ENCODE results near the gene SLC9A5.

Gene SLC9A5

DNA sequence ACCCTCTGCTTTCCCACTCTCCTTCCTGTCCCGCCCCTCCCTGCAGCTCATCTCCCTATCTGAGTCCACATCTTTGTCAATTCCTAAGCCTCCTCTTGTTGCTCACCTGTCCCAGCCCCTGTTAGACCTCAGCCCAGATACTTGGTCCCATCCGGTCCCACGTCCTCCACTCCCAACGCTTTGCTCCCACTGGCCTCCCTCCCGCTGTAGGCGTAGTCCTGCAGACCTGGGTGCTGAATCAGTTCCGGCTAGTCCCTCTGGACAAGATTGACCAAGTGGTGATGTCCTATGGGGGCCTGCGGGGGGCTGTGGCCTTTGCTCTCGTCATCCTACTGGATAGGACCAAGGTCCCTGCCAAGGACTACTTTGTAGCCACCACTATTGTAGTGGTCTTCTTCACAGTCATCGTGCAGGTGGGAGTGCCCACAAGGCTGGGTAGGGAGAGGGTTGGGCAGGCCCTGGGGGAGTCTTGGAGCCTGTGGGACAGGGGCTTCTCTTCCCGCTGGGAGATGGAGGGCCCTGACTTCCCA, 8.0 kb downstream of the SLC9A5 start:
- no peaks in the 10 kb centered on the region for H3K4me1 ChIP-seq (ENCODE audit: control insufficient read depth, low read depth, low read length)
- H3K36me3 ChIP-seq (ENCODE audit: control insufficient read depth, low read depth, low read length) = no peaks in the 10 kb centered on the region
- no peak overlapping the region for H3K4me3 ChIP-seq (ENCODE audit: low read length)
- H3K9me3 ChIP-seq (ENCODE audit: control insufficient read depth, low read depth, low read length) = no peaks in the 10 kb centered on the region
- H3K27me3 ChIP-seq (ENCODE audit: control insufficient read depth, insufficient read depth, low read length) = no peaks in the 10 kb centered on the region
- H3K27ac ChIP-seq (ENCODE audit: low read length) = no peak overlapping the region
- H3K9ac ChIP-seq (ENCODE audit: low read length) = no peak overlapping the region

DNA sequence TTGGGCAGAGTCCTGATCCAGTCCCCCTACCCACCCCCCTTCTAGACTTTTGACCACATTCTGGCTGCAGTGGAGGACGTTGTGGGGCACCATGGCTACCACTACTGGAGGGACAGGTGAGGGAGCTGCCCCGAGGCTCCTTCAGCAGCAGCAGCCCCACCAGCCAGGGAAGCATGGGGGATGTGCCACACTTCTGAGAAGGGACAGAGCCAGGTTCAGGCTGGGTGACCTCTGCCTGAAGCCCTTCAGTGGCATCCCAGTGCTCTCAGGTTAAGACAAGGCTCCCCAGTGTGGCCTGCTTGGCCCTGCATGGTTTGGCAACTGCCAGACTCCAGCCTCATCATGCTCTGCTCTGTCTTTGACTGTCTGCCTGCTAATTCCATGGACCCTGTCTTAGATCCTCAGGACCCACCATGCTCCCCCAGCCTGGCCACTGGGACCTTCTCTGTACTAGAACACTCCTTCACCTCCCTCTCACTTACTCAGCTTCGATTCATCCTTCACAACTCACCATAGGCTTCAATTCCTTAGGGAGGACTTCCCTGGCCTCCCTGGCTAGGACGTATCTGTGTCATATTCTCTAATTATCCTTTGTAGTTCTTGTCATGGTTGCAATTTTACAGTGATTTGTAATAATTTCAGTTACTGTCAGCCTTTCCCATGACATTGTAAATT, 8.8 kb downstream of the SLC9A5 start:
- Histone ChIP-seq H3K27me3 (ENCODE audit: control insufficient read depth, insufficient read depth, low read length) (no peaks in the 10 kb centered on the region), H3K36me3 (ENCODE audit: control insufficient read depth, low read depth, low read length) (no peaks in the 10 kb centered on the region), H3K27ac (ENCODE audit: low read length) (no peak overlapping the region), H3K9me3 (ENCODE audit: control insufficient read depth, low read depth, low read length) (no peaks in the 10 kb centered on the region), H3K9ac (ENCODE audit: low read length) (no peak overlapping the region), H3K4me3 (ENCODE audit: low read length) (no peak overlapping the region), H3K4me1 (ENCODE audit: control insufficient read depth, low read depth, low read length) (no peaks in the 10 kb centered on the region)

DNA sequence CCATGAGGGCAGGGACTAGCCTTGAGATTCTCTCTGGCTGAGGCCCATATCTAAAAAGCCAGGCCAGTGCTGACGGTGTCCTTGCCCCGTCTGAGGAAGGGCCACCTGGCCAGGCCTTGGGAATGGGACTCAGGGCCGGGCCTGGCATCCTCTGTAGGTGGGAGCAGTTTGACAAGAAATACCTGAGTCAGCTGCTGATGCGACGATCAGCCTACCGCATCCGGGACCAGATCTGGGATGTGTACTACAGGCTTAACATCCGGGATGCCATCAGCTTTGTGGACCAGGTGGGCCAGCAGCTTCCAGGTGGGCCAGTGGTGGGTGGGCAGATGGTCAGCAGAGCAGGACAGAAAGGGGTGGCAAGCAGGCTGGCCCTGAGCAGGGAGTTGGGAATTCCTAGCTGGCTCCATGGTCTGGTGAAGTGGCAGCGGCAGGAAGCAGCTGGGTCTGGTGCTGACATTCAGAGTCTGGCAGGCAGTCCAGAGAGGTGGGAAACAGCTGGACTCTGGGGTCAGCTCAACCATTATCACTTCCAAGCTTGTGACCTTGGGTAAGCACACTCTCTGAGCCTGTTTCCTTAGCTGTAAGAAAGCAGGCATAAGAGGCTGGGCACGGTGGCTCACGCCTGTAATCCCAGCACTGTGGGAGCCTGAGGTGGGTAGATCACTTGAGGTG, 9.5 kb downstream of the SLC9A5 start:
- Histone ChIP-seq H3K9me3 (ENCODE audit: control insufficient read depth, low read depth, low read length) (no peaks in the 10 kb centered on the region), H3K36me3 (ENCODE audit: control insufficient read depth, low read depth, low read length) (no peaks in the 10 kb centered on the region), H3K4me3 (ENCODE audit: low read length) (no peak overlapping the region), H3K9ac (ENCODE audit: low read length) (no peak overlapping the region), H3K27ac (ENCODE audit: low read length) (no peak overlapping the region), H3K4me1 (ENCODE audit: control insufficient read depth, low read depth, low read length) (no peaks in the 10 kb centered on the region), H3K27me3 (ENCODE audit: control insufficient read depth, insufficient read depth, low read length) (no peaks in the 10 kb centered on the region)

DNA sequence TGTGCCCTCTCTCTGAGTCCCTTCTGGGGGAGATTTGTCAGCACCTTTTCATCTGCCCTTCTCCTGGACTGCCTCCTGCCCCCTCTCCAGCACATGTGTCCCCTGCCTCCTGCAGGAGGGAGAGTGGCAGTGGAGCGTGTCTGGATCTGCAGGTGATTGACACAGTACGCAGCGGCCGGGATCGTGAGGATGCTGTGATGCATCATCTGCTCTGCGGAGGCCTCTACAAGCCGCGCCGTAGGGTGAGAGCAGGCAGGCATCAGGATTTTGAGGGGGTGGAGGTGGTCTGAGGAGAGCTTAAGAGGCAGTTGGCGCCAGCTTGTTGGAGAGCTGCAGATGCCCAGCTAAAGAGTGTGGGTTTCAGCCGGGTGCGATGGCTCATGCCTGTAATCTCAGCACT, 10.9 kb downstream of the SLC9A5 start:
- Histone ChIP-seq H3K9ac (ENCODE audit: low read length) (no peak overlapping the region), H3K9me3 (ENCODE audit: control insufficient read depth, low read depth, low read length) (no peaks in the 10 kb centered on the region), H3K27me3 (ENCODE audit: control insufficient read depth, insufficient read depth, low read length) (no peaks in the 10 kb centered on the region), H3K4me3 (ENCODE audit: low read length) (no peak overlapping the region), H3K27ac (ENCODE audit: low read length) (no peak overlapping the region), H3K36me3 (ENCODE audit: control insufficient read depth, low read depth, low read length) (no peaks in the 10 kb centered on the region), H3K4me1 (ENCODE audit: control insufficient read depth, low read depth, low read length) (no peaks in the 10 kb centered on the region)

DNA sequence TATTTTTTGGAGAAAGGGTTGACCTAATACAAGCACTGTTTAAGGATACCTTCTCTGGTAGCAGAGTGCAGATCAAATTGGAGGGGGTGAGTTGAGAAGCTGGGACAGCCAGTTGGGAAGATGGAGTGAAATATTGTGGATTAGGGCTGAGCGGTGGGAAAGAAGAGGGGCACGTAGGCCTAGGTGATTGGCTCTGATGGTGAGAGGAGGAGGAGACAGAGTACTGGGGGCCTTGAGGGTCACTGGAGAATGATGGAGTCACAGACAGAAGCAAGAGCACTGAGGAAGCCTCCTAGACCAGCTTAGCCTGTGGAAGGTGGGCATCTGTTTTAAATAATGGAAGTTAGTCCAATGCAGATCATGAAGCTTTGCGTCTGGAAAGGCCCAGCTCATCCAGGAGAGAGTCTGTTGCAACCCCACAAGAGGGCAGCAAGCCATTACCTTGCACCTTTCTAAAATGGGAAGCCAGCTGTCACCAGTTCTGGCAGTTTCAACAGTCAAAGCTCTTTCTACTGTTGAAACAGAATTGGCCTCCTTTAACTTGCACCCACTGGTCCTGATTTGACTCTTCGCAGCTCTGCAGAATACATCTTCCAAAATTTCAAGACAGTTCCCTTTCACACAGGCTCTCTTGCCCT, 11.8 kb downstream of the SLC9A5 start:
- no peak overlapping the region for H3K27ac ChIP-seq (ENCODE audit: low read length)
- no peaks in the 10 kb centered on the region for H3K36me3 ChIP-seq (ENCODE audit: control insufficient read depth, low read depth, low read length)
- H3K27me3 ChIP-seq (ENCODE audit: control insufficient read depth, insufficient read depth, low read length) = no peaks in the 10 kb centered on the region
- no peak overlapping the region for H3K9ac ChIP-seq (ENCODE audit: low read length)
- no peak overlapping the region for H3K4me3 ChIP-seq (ENCODE audit: low read length)
- H3K9me3 ChIP-seq (ENCODE audit: control insufficient read depth, low read depth, low read length) = no peaks in the 10 kb centered on the region
- no peaks in the 10 kb centered on the region for H3K4me1 ChIP-seq (ENCODE audit: control insufficient read depth, low read depth, low read length)

DNA sequence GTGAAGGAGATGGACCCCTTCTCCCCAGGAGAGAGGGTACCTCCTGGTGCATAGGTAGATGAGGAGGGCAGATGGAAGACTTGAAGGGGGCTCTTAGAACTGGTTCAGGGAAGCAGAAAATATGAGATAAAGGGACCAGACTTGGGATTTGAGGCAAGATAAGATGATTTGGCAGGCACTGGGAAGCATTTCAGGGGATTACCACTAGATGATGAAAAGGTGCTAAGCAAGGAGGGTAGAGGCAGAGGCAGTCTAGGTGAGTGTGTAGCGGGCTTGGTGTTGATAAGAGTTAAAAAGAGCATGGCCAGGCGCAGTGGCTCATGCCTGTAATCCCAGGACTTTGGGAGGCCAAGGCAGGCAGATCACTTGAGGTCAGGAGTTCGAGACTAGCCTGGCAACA, 14.4 kb downstream of the SLC9A5 start:
- H3K9me3 ChIP-seq (ENCODE audit: control insufficient read depth, low read depth, low read length) = no peaks in the 10 kb centered on the region
- H3K36me3 ChIP-seq (ENCODE audit: control insufficient read depth, low read depth, low read length) = no peaks in the 10 kb centered on the region
- H3K9ac ChIP-seq (ENCODE audit: low read length) = no peak overlapping the region
- H3K4me3 ChIP-seq (ENCODE audit: low read length) = no peak overlapping the region
- H3K4me1 ChIP-seq (ENCODE audit: control insufficient read depth, low read depth, low read length) = no peaks in the 10 kb centered on the region
- H3K27ac ChIP-seq (ENCODE audit: low read length) = no peak overlapping the region
- no peaks in the 10 kb centered on the region for H3K27me3 ChIP-seq (ENCODE audit: control insufficient read depth, insufficient read depth, low read length)

DNA sequence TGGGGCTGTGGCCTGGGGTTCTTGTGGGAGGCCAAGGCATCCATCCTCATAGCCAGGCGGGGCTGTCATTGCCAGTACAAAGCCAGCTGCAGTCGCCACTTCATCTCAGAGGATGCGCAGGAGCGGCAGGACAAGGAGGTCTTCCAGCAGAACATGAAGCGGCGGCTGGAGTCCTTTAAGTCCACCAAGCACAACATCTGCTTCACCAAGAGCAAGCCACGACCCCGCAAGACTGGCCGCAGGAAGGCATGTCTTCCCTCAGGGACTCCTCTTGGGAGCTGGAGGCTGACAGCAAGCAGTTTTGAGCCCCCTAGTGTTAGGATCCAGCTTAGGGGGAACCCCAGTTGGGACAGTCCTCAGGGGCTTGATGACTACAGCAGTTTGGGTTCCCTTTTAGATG, 15.5 kb downstream of the SLC9A5 start:
- no peaks in the 10 kb centered on the region for H3K9me3 ChIP-seq (ENCODE audit: control insufficient read depth, low read depth, low read length)
- H3K9ac ChIP-seq (ENCODE audit: low read length) = no peak overlapping the region
- H3K4me3 ChIP-seq (ENCODE audit: low read length) = no peak overlapping the region
- no peak overlapping the region for H3K27ac ChIP-seq (ENCODE audit: low read length)
- no peaks in the 10 kb centered on the region for H3K4me1 ChIP-seq (ENCODE audit: control insufficient read depth, low read depth, low read length)
- H3K36me3 ChIP-seq (ENCODE audit: control insufficient read depth, low read depth, low read length) = no peaks in the 10 kb centered on the region
- H3K27me3 ChIP-seq (ENCODE audit: control insufficient read depth, insufficient read depth, low read length) = no peaks in the 10 kb centered on the region

- Histone ChIP-seq H3K4me3 (ENCODE audit: low read length) (no peak overlapping the region), H3K36me3 (ENCODE audit: control insufficient read depth, low read depth, low read length) (no peaks in the 10 kb centered on the region), H3K4me1 (ENCODE audit: control insufficient read depth, low read depth, low read length) (no peaks in the 10 kb centered on the region), H3K27me3 (ENCODE audit: control insufficient read depth, insufficient read depth, low read length) (no peaks in the 10 kb centered on the region), H3K27ac (ENCODE audit: low read length) (no peak overlapping the region), H3K9me3 (ENCODE audit: control insufficient read depth, low read depth, low read length) (no peaks in the 10 kb centered on the region), H3K9ac (ENCODE audit: low read length) (no peak overlapping the region)
Measured at GRCh38 chr16:67264866-67265265, 16.1 kb downstream of the SLC9A5 start.

GRCh38 chr16:67265834-67266233, 17.1 kb downstream of the SLC9A5 start:
- Histone ChIP-seq H3K27me3 (ENCODE audit: control insufficient read depth, insufficient read depth, low read length) (no peaks in the 10 kb centered on the region), H3K36me3 (ENCODE audit: control insufficient read depth, low read depth, low read length) (no peaks in the 10 kb centered on the region), H3K9me3 (ENCODE audit: control insufficient read depth, low read depth, low read length) (no peaks in the 10 kb centered on the region), H3K9ac (ENCODE audit: low read length) (no peak overlapping the region), H3K27ac (ENCODE audit: low read length) (no peak overlapping the region), H3K4me3 (ENCODE audit: low read length) (no peak overlapping the region), H3K4me1 (ENCODE audit: control insufficient read depth, low read depth, low read length) (no peaks in the 10 kb centered on the region)

- Histone ChIP-seq H3K4me1 (ENCODE audit: control insufficient read depth, low read depth, low read length) (no peaks in the 10 kb centered on the region), H3K27me3 (ENCODE audit: control insufficient read depth, insufficient read depth, low read length) (no peaks in the 10 kb centered on the region), H3K27ac (ENCODE audit: low read length) (no peak overlapping the region), H3K9me3 (ENCODE audit: control insufficient read depth, low read depth, low read length) (no peaks in the 10 kb centered on the region), H3K36me3 (ENCODE audit: control insufficient read depth, low read depth, low read length) (no peaks in the 10 kb centered on the region), H3K4me3 (ENCODE audit: low read length) (no peak overlapping the region), H3K9ac (ENCODE audit: low read length) (no peak overlapping the region)
Measured at GRCh38 chr16:67268136-67268579, 19.4 kb downstream of the SLC9A5 start.

DNA sequence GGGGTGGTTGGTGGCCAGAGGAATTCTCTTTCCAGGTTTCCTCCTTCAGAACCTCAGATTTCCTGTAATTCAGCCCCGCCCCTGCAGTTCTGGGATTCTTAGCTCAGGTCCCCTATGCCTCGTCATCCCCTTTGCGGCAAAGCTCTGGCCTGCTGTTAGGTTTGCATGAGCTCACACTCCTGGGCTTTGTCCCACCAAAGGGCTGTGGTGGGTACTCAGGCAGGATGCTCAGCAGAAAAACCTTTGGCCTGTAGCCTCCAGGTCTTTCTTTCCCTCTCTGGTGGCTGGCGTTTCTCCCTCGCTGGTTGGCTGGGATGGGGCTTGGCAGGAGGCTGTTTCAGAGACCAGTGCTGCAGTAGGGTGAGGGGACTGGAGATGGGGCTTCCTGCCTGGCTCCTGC, 21.0 kb downstream of the SLC9A5 start:
- Histone ChIP-seq H3K9me3 (ENCODE audit: control insufficient read depth, low read depth, low read length) (no peaks in the 10 kb centered on the region), H3K4me1 (ENCODE audit: control insufficient read depth, low read depth, low read length) (no peaks in the 10 kb centered on the region), H3K27ac (ENCODE audit: low read length) (no peak overlapping the region), H3K36me3 (ENCODE audit: control insufficient read depth, low read depth, low read length) (no peaks in the 10 kb centered on the region), H3K4me3 (ENCODE audit: low read length) (no peak overlapping the region), H3K9ac (ENCODE audit: low read length) (no peak overlapping the region), H3K27me3 (ENCODE audit: control insufficient read depth, insufficient read depth, low read length) (no peaks in the 10 kb centered on the region)
